Activated gamma-delta T cell (primary cell): Measurements from ENCODE around the gene ZC3HAV1L.
A peak's percentile ranks its signal among the peaks of the same experiment; 100 is the strongest.
"Not testable (repeated sequence)": the region's sequence is repeated elsewhere in the genome, so short reads cannot be mapped to it uniquely, and the experiment has no call there.

Source experiments
- DNase-seq: peaks from one replicate; lab custom pipeline; 2025; lab: John Stamatoyannopoulos, UW

ZC3HAV1L gene

DNA sequence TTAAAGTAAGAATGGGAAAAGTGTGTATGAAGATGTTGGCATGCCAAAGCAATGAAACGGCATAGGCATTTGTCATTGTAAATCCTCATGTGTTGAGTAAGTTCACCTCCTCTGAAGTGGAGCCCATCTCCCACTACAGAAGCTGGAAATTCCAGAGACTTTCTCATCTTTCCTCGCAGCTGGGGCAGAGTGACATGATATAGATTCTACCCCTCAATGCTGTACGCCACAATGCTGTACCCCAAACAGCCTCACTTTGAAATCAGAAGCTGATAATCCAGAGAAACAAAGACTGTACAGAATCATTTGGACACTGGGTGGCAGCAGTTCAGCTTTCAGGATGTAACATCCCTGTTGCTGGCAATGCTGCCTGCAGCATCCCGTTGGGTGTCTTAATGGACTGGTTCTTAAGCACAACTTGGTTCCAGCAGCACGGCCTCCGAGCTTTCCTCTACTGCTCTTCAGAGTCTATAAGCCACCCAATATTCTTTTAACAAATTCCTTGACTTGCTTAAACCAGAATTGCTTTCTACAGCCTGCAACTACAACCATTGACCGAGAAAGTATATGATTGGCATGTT lies 18.8 kb downstream of the ZC3HAV1L start:
- no peak for DNase-seq

DNA sequence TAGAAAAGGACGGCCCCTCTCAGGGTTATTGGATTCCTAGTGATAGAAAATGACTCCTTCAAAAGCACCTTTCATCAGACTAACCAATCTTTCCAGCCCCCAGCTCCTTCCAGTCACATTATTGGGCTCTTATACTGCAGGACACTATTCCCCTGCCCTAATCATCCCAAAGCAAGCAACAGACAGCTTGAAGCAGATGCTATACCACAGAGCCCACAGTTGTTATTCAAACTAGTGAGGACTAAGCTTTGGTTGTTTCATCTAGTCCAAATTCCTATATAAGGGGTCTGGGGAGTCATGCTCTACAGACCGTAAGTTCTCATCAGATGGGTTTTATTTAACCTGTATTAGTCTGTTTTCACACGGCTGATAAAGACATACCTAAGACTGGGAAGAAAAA lies 24.5 kb downstream of the ZC3HAV1L start:
- DNase-seq, result no peak

DNA sequence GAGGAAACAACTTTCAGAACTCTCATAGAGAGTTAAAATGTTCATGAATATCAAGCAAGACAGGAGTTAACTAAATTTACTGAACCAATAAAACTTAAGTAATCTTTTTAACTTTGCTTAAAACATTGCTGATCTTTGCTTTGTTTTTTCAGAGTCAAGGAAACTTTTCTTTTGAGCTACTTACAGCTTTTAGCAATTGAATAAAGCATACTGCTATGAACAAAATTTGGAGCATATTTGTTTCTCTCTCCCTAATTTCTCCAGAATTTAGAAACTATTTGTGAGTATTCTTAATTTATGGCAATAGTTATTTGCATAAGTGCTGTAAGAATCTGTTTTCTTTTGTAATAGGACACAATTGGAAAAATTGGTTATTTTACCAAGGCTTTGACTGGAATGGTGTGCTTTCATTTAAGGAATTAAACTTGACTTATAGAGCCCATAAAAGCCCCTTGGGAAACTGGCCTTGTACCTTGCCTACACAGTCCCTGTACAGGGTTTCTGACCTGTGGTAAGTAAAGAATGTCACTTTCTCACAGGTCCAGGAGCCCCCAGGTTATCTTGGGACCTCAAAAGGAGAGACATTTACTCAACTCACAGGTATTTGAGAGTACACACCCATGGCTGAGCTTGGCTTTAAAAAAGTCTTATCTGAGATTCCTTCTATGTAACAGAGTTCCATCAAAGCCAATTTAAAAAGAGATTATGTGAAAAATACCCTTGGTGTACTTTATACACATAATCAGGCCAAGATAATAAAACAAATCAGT lies 31.3 kb downstream of the ZC3HAV1L start:
- DNase-seq, result no peak

DNA sequence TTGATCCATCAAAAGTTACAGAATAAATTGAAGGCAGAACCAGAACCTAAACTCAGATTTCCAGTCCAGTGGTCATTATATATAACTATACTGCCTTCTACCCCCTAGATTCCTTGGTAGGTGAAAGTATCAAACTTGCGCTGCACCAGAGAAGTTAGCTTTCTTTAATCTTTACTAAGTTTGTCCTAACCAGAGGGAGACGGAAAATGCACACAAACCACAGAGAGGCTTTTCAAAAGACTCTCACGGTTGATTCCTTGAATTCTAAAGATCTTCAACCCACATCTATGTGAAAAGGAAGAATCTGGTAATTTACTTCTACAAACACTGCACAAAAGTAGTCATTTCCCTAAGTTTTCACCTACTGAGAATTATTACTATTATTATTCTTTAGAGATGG lies 36.4 kb downstream of the ZC3HAV1L start:
- DNase-seq, result no peak

DNA sequence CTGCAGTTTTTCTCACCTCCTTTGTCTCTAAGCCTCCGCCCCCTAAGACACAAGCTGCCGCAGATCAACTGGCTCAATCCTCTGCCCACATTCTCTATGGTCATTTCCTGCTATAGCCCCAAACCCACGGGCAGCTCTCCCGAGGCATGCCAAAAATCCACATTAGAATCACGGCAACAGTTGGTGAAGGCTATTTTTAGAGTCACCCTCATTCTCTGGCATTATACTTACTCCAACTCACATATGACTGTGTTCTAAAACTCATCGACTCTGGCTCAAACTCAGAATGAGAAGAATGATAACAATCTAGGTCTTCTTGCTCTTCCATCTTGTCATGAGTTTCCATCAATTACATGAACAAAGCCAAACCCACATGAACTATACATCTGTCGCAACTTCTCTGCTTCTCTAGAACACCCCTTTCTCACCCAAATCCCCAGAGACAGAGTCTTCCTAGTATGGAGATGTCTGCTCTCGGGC lies 43.8 kb downstream of the ZC3HAV1L start:
- no peak for DNase-seq

DNA sequence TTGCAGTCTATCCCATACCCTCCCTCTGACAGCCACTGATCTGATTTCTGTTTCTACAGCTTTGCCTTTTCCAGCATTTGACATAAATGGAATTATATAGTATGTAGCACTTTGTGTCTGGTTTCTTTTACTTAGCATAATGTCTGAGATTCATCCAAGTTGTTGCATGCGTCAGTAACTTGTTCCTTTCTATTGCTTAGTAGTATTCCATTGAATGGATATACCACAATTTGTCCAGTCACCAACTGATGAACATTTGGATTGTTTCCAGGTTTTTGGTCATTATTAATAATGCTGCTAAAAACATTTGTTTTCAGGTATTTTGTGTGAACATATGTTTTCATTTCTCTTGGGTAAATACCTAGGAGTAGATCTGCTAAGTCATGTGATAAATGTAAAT lies 48.2 kb downstream of the ZC3HAV1L start:
- no peak for DNase-seq

DNA sequence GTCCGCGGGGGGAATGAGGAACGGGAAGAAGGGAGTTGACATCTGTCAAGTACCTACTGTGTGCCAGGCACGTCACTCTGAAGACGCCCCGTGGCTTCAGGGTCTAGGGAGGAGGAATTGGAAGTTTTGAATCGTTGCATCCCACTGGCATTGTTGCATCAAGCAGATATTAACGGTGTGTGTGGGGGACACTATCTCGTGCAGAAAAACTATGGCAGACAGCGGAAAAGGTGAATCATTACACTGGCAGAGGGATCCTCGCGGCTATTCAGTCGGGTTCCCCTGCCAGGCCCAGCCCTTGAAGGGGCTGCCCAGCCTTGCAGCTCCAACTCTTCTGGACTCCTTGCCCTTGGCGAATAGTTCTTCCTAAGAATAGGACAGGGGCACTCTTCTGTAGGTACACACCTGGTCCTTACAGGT lies 53.6 kb downstream of the ZC3HAV1L start:
- no peak for DNase-seq

DNA sequence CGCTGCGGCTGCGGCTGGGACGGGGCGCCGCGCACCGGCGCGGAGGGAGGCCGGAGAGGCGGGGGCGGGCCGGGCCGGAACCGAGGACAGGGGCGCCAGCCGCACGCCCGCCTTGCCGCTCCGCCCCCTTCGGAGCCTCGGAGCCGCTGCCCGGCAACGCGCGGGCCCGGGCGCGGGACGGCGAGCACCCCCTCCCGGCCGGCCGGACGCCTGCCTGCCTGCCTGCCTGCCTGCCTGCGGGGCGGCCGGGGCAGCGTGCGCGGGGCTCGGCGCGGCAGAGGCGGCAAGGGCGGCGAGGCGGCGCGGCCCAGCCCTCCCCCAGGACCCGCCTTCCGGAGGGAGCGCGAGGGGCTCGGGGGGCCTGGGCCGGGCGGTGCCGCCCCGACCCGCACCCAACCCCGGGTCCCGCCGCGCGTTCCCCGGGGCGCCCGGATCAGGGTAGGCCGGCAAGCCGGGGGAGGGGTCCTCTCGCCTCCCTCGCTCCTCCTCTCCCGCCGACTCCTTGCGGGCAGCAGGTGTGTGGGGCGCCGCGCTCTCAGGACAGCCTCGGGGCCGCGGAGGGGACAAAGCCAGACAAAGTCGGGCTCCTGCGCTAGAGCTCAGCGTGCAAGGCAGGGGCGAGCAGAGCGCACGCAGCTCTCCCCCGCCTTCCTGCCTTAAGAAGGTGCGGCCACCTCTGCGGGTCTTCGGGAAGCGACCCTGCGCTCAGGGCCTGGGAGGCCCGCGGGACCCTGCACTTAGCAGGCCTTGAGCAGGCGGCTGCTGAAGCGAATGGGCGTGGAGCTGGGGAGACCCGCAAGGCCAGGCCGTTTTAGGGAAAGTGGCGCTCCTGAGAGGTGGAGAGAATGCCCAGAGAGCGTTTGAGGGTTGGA lies 54.3 kb downstream of the ZC3HAV1L start, which contains the start of gene KIAA1549:
Gene KIAA1549 (minus strand): TSS at position 58 of the 872 bp plus-strand sequence. CDS start 120 bp downstream, outside the sequence.
- DNase-seq, result peak; percentile 30

DNA sequence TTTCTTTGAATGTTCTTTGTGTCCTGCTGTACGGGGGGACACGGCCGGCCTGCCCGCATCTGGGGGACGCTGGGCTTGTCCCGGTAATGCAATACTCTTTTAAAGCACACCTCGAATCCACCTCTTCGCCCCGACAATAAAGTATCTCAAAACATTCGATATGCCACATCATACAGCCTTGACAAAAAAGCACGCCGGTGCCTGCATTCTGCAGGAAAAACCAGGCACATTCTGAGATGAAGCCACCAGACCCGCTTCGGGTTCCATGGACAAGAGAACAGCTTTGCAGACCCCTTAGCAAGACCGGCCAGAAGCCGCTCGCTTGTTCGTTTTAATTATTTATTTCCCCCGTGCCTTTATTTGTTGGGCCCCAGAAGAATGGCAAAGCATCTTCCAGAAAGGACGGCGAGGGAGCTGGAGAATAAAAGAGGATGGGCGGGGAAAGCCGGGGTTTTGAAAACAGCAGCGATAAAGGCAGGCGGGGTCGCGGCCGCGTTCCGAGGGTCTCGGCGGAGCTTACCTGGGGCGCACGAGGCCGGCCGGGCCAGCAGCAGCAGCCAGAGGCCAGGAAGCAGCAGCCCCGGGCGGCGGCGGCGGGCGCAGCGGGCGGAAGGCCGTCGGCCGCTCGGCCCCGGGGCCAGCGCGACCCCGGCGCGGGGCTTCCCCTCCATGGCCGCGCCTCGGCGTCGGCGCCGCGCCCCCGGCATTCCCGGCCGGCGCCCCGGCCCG lies 55.1 kb downstream of the ZC3HAV1L start:
- no peak for DNase-seq

DNA sequence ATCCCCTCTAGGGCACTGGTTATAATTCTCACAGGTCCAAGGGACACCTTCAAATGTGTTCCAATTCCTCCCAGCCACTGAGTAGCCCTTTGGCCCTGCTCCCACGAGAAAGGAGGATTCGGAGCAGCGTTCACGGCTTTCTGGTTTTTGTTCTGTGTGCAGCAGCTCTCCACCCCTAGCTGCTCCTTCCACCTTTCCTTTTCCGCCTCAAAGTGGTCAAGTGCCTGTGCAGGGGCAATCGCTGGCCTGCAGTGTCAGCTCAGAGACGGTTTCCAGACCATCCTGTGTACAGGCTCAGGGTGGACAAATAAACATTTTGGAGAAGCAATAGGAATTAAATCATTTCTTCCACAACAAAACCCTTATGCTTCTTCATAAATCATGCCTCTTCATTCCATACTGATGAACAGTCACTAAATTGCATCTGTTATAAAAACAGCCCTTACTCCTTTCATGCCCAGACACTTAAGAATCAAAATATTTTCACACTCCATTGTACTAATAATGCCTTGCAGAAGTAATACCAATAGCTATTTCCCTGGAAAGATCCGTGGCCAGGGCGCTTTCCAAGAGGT lies 55.8 kb downstream of the ZC3HAV1L start:
- DNase-seq, result no peak

DNA sequence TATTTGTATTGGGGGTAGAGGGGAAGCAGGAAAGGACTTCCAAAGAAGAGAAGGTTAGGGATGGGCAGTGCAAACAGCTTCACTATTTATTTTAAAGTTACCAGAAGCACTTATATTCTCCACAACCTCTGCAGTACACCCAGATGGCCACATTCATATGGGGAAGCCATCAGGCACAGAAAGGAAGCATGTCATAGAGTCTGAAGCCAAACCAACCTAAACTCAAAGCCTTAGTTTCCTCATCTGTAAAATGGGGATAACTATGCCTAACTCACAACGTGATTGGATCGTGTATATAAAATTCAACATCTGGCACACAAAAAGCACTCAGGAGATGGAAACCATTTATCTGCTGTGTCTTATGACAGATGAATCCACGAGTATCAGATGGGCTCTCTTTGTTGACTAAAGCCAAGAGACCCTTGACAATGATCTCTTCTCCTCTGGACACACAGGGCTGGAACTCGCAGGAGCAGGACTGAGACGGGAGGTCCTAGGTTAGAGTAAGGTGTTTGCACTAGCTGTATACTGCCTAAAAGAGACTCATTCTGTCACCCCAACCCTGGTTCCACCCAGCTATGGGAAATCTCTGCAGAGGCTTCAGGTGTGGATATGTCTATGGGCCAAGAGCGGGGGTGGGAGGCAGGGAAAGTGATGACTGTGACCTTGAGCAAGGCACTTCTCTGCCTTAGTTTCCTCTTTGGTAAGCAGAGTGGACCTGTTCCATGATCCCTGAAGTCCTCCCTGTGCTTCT lies 56.4 kb downstream of the ZC3HAV1L start:
- DNase-seq, result no peak

DNA sequence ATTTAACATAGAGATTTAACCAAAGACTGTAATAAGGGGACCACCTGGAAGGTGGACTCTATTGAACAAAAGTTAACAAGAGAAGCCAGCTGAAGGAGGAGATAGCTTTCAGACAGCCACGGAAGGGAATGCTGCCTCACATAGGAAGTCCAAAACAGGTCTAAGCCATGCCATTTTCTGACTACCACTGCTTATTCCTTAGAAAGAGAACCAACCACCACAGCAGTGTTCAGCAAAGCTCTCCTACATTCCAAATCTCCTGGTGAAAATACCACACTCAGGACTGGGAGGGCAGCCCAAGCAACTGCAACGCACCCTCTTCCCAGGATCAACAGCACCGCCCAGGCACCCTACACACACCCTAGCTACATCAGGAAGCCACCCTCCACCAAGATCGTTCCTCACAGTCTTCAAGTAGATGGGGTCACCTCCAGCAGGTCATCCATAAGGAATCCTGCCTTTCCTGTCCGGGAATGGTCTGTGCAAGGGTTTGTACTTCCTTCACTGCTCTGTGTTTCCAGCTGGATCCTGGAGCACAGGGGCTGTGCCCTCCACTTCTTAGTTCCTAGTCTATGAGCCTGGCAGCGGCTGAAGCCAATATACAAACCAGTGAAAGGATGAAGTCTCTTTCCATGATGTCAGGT lies 57.2 kb downstream of the ZC3HAV1L start:
- no peak for DNase-seq

DNA sequence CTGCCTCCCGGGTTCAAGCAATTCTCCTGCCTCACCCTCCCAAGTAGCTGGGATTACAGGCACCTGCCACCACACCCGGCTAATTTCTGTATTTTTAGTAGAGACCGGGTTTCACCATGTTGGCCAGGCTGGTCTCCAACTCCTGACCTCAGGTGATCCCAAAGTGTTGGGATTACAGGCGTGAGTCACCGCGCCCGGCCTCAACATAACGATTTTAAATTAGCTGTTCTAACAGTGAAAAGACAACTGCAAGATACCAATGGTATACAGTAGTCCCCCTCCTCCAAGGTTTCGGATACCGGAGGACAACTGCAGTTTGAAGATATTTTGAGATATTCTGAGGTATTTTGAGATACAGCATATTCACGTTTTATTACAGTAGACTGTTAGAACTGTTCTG lies 59.7 kb downstream of the ZC3HAV1L start:
- DNase-seq, result not testable (repeated sequence)
